Right lobe of liver (tissue), 4 donors: ENCODE data around the gene UQCC2.

Experiments
- POLR2A ChIP-seq: fragments of 450-650 bp; IDR thresholded peaks from one replicate; pipeline ENCODE4 v1.6.1; 2017; ENCODE audit warnings: antibody characterized with exemption, mild to moderate bottlenecking
- TF ChIP-seq, protein P1 (sequence below), 4 donors: fragments of 200-600 bp in 3 of 4; fragments of 450-650 bp in 1 of 4; IDR thresholded peaks; one replicate each; pipeline versions ENCODE4 v1.5.1 to v1.8.0; 2016 to 2022; ENCODE audit warnings: antibody characterized with exemption in 4 of 4, mild to moderate bottlenecking in 2 of 4
- donor health status: DM: no; HTN: no; CAD: no.
- donor health status: DM: no; HTN: no; CAD: no.
- donor health status: DM: no; HTN: yes; CAD: no.

DNA sequence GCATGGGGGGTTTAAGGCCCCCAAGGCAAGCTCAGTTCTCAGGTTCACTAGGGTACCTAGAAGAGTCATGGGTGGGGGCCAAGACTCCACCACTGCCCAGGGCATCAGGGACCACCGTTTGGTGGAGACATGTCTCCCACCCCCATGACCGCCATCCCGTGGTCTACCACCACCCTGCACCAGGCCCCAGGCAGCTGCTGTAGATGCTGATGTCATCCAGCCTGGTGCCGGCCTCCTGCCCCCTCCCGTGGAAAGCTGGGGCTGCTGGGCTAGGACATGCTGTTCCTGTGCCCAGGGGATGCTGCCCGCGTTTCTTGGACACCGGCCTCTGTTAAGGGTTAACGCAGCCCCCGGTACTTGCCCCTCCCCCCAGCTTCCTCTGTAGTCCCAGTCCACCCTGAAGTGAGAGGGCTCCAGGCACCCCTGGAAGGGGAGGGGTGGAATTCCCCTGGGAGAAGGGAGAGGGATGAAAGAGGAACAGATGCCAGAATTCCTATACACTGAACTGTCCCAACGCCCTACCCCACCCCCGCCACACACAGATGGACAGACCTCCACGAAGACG is 34.6 kb upstream of the UQCC2 start:
- peak; percentile 1 for TF ChIP-seq POLR2A
- TF ChIP-seq, protein P1, sequence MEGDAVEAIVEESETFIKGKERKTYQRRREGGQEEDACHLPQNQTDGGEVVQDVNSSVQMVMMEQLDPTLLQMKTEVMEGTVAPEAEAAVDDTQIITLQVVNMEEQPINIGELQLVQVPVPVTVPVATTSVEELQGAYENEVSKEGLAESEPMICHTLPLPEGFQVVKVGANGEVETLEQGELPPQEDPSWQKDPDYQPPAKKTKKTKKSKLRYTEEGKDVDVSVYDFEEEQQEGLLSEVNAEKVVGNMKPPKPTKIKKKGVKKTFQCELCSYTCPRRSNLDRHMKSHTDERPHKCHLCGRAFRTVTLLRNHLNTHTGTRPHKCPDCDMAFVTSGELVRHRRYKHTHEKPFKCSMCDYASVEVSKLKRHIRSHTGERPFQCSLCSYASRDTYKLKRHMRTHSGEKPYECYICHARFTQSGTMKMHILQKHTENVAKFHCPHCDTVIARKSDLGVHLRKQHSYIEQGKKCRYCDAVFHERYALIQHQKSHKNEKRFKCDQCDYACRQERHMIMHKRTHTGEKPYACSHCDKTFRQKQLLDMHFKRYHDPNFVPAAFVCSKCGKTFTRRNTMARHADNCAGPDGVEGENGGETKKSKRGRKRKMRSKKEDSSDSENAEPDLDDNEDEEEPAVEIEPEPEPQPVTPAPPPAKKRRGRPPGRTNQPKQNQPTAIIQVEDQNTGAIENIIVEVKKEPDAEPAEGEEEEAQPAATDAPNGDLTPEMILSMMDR (IDR thresholded peaks at IDR 0.05): no peak
